ENCODE measurements around the gene LZTFL1.

LZTFL1 gene

DNA sequence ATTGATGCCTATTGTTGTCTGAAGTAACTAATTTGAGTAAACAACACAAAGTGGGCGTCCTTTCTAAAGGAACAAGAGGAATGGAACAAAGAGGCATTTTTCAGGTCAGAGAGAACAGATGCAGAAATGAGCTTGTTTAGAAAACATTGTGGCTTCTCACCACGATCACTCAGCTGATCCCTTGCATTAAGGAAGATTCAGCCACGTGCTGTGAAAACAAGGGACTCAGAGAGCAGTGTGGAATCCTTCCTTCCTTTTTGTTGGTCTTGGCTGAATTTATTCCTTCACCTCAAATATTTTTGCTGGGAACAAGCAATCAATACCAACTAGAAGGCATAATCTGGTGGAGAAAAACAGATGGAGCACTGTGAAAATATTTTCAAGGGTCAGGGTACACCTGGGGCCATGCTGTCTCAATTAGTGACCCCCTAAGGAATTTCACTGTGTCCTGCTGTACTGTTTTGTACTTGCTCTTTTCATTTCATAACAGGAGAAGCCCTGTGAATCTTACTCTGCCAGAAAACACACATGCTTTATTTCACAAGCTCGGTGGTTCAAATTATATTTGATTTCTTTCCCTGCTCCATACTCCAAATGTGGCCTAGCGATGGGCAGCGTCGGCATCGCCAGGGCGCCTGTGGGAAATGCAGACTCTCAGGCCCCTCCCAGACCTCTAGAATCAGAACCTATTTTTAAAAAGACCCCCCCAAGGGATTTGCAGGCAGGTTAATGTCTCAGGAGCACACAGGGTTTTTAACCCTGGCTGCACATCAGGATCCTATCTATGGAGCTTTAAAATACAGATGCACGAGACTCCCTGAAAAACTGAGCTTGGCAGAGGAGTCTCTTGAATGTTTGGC, 34.0 kb downstream of the LZTFL1 start:
- DNase-seq, result no peak

DNA sequence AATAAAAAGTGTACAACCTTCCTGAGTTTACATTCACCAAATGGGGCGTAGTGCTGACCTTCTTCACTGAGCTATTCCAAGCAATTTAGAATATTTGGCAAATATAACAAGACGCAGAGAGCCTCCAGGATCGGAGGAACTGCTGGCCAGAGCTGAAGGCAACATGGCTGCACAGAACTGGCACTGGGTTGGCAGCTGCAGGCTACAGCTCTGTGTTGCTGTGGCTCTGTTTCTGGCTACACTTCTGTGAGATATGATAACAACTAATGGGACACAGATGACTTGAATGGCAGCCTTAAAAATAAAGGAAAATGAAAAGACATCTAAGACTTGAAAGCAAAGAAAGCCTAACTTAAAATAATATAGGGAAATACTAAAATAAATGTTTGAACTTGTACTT, 34.8 kb downstream of the LZTFL1 start:
- no peak for DNase-seq

DNA sequence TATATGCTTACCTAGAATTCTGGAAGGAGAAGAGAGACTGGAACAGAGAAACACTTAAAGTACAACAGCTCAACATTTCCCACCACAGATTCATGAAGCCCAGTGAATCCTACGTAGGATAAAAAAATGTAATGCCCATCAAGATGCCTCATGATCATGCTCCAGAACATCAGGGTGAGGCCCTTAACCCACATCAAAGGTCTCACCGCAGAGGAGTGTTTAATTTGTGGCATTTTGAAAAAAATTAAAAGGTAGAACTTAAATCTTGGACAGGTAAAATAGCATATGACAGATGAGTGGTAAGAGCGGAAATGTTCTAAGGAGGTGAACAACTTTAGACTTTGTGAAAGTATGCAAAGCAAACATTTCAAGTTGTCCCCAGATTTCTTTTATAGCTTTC, 35.8 kb downstream of the LZTFL1 start:
- no peak for DNase-seq

DNA sequence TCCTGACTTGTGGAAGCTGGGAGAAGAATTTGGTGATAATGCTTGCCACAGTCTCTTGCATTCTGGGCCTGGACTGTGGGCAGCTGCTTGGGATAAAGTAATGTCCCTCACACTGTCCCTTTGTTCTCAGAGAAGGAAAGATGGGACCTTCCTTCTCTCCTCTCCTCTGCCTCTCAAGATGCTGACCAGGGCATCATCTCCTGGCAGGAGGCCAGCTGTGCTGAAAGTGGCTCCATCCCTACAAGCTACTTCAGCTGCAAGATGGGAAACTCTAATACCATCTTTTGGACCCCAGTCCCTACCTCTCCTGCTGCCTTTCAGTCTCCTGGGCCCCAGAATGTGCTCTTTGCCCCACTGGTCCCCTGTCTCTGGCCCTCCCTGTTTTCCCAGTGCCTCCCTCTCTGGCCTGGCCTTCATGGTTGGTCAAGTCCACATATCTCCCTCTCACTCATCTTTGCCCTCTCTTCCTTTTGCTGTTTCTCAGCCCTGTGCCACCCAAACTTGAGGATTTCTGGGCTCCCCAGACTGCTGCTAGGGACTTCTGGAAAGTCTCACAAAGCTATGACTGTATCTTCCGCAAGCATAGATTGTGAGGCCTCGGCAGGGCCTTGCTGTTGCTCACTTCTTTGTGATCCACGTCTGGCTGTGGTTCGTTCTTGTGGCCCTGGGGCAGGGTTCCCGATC, 38.5 kb downstream of the LZTFL1 start:
- DNase-seq, result no peak

DNA sequence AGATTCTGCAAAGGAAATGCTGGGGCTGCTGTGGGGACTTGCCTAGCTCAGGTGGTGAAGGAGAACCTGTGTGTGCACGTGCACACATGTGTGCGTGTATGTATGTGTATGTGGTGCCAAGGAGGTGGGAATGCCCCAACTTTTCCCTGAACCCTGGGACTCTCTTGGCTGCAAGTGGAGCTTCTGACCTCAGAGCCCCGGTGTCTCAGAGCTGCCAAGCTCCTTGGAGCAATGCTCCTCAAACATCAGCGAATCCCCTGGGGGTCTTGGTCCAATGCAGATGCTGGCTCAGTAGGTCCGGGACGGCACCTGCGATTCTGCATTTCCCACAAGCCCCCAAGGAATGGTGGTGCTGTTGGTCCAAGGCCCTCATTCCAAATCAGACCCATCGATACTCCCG, 39.8 kb downstream of the LZTFL1 start:
- no peak for DNase-seq

DNA sequence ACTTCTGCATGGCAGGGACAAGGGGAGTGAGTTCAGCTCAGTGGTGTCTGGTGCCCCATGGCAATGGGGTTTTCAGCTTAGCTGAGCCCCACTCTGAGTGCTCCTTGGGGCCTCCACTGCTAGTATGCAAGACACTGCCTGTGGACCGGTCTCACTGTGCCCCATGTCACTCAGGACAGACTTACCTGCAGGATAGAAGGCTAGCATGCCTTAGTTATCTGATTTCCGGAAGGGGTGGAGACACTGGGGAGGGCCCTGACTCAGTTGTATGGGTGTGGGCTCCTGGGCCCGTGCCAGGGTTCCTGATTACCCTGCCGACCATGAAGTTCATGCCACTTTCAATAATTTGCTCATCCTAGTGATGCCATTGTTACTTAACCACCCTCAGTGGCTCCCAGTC, 41.3 kb downstream of the LZTFL1 start:
- DNase-seq, result no peak

DNA sequence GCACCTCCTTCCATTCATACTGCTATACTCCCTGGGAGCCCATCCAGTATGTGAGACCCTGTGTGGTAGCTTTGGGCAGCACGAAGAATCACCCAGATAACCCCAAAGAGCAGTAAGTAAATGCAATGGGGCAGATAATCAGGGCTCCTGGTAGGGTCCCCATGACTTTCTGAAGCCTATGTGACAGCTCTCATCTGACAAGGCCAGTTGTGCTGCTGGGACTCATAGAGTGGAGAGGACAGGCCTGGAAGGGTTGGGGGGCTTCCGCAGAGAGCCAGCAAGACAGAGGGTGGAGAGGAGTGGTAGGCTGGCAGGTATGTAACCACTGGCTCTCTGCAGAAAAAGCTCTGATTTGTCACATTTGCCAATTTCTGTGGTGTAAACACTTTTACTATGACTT, 42.3 kb downstream of the LZTFL1 start:
- DNase-seq, result no peak

DNA sequence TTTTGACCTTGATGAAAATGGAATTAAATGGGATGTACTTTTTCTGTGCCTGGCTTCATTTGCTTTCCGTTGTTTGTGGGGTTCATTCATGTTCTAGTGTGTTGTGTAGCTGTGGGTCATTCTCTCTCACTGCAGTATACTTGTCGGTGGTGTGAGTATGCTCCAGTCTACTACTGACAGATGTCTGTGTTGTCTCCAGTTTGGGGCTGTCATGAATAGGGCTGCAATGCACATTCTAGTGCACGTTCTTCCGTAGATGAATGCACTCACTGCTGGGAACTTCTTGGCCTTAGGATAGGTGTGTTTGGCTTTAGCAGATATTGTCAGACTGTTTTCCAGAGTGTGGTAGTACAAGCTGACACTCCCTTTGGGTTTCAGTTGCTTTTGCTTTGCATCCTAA, 43.9 kb downstream of the LZTFL1 start:
- no peak for DNase-seq

DNA sequence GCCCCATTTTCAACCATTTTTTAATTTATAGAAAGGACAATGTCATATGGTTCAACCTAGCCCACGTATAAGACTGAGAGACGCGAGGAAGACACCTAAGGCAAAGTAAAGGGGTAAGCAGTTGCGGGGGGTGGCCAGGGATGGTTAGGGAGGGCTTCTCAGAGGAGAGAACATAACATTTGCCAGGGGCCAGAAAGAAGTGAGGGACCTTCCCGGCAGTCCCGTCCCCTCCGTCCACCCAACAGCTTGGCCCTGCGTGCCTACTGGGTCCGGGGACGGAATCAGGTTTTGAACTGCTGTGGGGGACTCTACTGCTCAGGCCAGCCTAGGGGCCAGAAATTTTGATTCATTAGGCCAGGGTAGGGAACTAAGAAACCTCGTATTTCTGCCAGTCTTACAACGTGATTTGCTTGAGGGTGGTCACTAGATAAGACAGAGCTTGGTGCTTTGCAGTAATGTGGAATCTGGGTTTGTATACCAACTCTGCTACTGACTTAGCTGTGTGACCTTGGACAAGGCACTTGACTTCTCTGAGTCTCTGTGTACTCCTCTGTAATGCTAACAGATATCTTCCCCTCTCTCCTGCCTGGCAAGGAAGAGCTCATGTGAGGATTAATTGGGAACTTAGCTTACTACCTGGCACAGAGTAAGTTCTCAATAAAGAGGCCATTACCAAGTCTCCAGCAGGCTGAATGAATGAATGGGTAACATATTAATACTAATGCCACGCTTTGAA, 44.8 kb downstream of the LZTFL1 start:
- no peak for DNase-seq

DNA sequence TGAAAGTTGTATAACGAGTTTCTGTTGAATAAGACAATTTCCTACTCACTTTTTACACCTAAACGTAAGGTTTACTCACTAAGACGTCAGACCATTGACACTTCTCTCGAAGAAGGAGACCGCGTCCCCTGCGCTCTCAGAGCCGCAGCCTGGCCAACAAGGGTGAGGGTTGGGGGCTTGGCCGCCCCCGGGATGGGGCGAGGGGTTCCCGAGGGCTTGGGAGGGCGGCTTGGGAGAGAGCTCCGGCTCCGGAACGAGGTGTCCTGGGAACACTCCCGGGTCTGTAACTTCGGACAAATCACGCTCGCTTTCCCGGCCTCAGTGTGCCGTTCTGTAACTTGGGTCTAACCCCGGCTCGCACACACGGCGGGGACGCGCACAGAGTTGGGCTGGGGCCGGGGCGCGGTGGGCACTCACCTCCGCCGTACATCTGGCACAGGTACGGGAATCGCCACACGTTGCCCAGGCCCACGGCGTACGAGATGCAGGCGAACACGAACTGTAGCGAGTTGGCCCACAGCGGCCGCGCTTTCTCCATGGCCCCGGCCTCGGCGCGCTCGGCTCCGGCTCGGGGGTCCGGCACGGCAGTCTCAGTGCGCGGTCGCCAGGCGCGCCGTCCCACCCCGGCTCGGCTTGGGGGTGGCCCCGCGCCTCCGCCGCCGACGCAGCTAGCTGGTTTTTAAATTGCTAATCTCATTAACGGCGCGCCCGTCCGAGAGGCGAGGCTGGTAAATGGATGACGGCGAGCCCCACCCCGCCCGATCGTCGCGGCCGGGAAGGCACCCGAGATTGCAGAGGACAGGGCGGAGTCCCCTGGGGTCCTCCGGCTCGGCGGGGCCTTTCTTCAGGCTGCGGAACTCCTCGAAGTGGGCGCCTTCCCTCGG, 45.8 kb downstream of the LZTFL1 start, which contains the start of gene SLC6A20:
SLC6A20 (minus strand) TSS at position 655 of the 884 bp plus-strand sequence; CDS start at position 538, 117 bp downstream.
- DNase-seq, result no peak

DNA sequence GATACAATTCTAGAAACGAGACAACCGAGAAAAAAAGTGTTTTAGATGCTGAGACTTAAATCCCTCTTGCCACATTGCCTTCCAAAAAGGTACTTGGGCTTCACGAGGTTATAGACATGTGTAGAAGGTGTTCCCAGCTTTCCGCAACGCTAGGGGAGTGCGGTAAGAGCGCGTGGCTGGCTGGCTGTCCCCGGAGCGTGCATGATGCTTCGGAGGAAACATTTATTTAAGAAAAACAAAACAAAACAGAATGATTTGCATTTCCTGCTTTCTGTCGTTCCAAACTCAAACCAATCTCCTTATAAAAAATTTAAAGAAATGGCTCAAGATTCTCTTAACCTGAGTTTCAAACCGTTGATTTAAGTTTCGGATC, 46.4 kb downstream of the LZTFL1 start:
- no peak for DNase-seq

DNA sequence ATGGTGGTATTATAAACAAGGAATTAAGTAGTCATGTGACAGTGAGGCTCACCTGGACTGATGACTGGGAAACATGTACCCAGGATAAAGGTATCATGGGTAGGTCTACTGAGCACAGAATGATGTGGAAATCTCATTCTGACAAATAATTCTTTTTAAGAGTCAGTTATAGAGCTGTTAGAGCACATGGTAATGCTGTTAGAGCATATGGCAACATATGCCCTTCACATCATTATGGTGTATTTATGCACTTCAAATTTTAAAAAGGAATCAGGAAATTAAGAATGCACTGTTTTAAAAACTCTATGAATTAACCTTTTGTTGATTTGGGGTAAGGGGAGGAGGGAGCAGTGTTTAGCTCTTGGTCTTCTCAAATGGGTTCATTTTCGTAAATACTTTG, 47.3 kb downstream of the LZTFL1 start:
- DNase-seq, result no peak

DNA sequence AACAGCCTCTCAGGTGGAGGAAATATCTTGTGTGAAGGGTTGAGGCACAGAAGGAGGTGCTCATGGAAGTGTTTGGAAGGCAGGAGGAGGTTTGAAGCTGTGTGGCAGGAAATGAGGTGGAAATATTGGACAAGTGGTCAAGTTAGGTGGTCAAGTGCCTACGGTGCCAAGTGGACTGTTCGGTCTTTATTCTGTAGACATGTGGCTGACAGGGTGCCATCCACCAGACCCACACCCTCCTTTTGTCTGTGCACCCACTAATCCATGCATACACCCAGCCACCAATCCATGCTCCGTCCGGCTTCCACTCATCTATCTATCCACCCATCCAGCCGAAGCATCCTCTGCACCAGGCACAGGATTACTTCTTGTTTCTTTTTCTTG, 47.8 kb downstream of the LZTFL1 start:
- DNase-seq, result no peak

DNA sequence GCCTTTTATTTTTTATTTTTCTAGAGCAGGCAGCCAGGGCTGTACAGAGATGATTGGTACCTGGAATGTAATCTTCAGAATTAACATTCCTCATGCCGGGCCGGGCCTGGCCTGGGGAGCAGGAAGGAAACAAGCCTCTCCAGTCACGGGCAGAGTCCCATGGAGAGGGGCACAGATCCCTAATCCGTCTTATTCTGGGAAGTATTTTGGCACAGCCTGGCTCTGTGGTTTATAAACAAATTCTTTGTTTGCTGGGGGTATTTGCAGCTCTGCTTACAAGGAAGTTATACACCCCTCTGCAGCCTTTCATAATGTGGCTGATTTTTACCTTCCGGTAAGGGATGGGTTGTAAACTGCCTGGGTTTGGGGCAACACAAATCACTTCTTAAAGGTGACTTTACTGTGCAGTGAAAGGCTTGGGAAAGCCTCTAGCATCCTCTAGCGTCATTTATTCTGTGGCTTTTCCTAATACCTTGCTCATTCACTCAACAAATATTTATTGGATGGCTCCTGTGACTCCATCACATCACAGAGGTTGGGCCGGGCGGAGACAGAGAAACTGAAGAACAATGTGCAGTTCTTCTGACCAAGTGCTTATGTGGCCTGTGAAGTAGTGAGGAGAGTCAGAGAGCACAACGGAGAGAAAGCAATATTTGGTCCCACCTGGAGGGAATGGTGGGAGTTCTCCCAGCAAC, 48.3 kb downstream of the LZTFL1 start:
- no peak for DNase-seq

DNA sequence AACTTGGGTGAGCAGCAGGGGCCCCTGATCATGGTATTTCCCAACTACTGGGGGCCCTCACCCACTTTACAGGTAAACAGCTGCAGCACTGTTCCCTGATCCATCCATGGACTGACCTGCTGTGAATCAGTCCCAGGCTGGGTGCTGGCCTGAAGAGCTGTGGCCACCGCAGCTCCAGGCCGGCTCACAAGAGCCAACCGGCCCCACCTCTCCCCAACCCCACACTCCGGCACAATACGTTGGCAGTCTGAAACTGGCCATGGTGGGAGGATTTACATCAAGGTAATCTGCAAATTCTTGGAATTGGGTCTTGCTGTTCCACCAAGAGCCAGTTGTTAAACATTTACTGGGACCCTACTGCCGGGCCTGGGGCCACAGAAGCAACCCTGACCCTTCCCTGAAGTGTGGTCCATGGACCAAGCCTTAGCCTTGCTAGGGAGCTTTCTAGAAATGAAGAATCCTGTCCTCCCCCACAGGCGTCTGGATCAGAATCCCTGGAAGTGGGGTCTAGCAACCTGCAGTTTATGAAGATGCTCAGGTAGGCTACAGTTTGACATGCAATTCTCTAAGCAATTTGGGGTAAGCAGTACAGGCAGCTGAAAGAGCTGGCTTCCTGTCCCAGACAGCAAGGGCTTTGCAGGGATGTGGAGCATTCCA, 49.3 kb downstream of the LZTFL1 start:
- DNase-seq, result no peak

DNA sequence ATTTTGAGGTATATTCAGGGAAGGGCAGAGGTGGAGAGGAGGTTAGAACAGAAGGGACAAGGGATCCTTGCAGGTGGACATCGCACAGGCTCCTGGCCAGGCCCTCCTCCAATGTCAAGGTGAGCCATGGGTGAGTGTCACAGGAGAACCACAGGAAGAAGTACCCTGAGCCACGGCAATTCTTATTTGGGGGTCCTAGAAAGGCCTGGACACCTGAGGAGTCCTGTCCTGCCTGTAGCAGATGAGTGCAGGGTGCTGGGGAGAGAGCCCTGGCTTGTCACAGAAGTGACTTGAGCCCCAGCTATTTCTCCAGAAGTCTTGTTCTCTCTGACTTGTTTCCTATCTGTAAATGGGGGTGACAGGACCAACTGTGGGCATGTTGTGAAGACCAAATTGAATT, 49.9 kb downstream of the LZTFL1 start:
- DNase-seq, result no peak

DNA sequence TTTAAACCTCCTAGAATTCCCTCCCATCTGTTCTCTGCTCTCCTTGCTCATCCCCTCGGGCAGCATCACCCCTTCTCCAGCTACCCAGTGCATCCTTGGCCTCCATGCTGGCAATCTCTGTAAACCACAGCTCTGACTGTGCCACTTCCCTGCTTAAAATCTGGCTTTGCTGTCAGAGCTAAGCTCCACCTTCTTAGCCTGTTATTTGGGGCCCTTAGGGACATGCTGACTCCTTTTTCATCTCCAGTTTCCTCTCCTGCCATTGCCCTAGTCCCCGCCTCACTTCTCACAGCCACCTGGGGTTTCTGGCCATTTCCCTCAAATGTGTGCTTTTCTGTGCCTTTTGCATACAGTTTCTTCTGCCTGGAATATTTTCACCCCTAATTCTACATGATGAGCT, 51.3 kb downstream of the LZTFL1 start:
- no peak for DNase-seq

DNA sequence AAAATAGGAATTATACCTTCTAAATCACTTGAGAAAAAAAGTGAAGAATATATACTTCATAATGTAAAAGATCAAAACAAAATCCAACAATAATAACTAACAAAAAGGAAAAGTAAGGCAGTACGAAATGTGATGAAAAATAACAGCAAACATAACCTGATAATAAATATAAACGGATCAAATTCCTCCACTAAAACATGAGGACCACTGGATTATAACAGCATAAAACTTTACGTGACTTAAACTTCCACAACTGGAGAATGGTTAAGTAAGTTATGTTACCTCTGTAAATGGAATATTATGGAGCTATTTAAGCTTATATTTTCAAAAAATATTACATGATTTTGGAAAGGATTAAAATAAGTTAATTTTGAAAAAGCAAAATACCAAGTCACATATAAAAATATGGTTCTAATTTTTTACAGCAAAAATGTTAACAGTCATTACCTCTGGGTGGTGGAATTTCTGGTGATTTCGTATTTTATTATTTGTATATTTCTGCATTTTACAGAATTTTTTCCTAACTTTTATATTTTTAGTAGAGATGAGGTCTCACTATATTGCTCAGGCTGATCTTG, 52.6 kb downstream of the LZTFL1 start:
- no peak for DNase-seq

DNA sequence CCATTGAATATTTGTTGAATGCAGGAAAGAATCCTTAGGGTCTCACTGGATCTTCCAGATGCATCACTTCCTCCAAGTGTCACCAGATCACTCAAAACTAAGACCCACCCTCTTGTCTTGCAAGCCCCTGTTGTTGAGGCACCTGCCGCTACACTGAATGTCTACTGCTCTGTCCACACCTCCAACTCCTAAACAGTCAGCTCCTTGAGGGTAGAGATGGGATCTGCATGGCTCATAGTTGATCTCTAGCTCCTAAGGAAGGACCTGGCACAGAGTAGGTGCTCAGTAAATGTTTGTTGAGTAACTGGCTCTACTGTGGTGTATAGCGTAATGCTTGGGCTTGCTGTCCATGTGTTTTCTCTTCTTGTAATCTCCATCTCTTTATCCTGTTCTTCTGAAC, 54.4 kb downstream of the LZTFL1 start:
- no peak for DNase-seq

DNA sequence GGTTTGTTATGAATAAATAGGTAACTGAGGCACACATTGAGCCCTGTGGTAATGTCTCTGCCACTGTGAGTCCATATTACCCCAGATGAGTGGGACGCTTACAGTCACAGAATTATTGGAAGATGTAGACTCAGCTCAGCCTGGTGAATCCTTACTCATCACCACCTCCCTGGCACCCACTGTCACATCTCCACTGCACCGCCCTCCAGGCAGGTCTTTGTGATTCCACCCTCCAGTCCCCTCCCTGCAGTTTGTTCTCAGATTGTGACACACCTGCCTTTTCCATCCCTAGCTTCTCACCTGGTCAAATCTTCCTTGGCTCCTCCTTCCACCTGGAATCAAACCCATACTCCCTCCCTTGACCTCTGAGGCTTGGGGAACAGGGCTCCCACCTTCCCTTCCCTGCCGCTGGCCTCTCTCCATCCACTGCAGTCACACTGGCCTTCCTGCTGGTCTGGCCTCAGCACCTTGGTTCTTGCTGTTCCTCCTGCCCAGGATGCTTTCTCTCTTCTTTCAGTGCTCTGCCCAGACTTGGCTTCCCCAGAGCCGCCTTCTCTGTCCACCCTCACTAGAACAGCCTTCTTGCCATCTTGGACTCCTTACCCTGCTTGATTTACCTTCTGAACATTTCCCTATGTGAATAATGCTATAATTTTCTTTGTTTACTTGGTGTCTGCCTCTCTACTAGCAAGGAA, 55.0 kb downstream of the LZTFL1 start:
- no peak for DNase-seq
